ENCODE data around the gene P2RY12. TPM values are rescaled to one million over a fixed set of nuclear protein-coding genes. Genes with fewer than 3 reads are reported as not detected.

P2RY12 gene
- total and polyA plus RNA-seq, 2 of the 4 experiments (the other 2 are of a cell fraction): not detected

DNA sequence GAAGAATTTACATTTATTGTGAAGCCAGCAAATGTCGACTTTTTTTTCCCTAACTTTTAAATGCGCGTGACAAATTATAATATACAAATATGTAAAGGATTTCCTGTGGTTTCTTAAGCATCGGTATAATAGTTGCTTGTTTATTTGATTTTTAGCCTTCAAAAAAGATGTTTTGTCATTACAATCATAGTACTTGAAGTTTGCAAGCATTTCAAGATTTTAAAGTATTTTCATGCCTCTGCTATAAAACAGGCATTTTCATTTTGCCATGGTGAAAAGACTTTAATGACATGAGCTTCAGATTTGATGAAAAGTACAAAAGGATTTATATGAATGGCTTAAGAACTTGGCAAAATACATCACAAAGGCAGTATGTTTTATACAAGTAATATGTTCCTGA is 9.4 kb upstream of the P2RY12 start:
- Histone ChIP-seq H3K18ac (ENCODE audit: low read depth, low read length) (no peak overlapping the region), H3K4ac (ENCODE audit: low read depth, low read length) (no peak overlapping the region), H3K9me1 (ENCODE audit: insufficient read depth, low read length) (no peaks in the 10 kb centered on the region), H3K36me3 (ENCODE audit: control insufficient read depth, insufficient read depth, low read length) (no peaks in the 10 kb centered on the region), H3K4me2 (ENCODE audit: low read depth, low read length) (no peak overlapping the region), H2AFZ (replicated peaks; ENCODE audit: low read length, poor library complexity) (no peak overlapping the region), H2AK5ac (ENCODE audit: low read depth, low read length) (no peak overlapping the region), H3K4me1 (ENCODE audit: control insufficient read depth, insufficient read depth, low read length) (no peaks in the 10 kb centered on the region), H4K5ac (ENCODE audit: low read depth, low read length) (no peak overlapping the region), H2BK20ac (ENCODE audit: low read depth, low read length) (no peak overlapping the region), H3K27ac (ENCODE audit: insufficient read depth, low read length) (no peak overlapping the region), H2BK15ac (ENCODE audit: low read depth, low read length) (no peak overlapping the region), H2BK5ac (ENCODE audit: low read depth, low read length, poor library complexity, severe bottlenecking) (no peak overlapping the region), H3K14ac (replicated peaks; ENCODE audit: low read depth, low read length) (no peak overlapping the region), H4K91ac (ENCODE audit: insufficient read depth, low read depth, low read length) (no peak overlapping the region), H3K79me1 (ENCODE audit: low read depth in 1 of 2, low read length in 2 of 2) (no peaks in the 10 kb centered on the region), H2BK120ac (ENCODE audit: low read depth, low read length) (no peak overlapping the region), H2AK9ac (replicated peaks; ENCODE audit: low read depth, low read length, poor library complexity) (no peak overlapping the region), H4K8ac (ENCODE audit: low read depth in 2 of 2, low read length in 2 of 2) (no peak overlapping the region), H3K9me3 (ENCODE audit: control insufficient read depth, insufficient read depth, low read length) (no peaks in the 10 kb centered on the region), H3K4me3 (ENCODE audit: insufficient read depth, low read depth, low read length) (no peak overlapping the region), H3K27me3 (ENCODE audit: control insufficient read depth, insufficient read depth, low read length) (no peaks in the 10 kb centered on the region), H3K56ac (ENCODE audit: extremely low read depth, insufficient read depth, low read length) (no peak overlapping the region), H3K23ac (ENCODE audit: low read depth, low read length) (no peak overlapping the region), H3K9ac (ENCODE audit: low read depth, low read length) (no peak overlapping the region), H4K20me1 (ENCODE audit: insufficient read depth, low read length) (no peaks in the 10 kb centered on the region)
- POLR2A ChIA-PET (ENCODE audit: unreplicated experiment): no interaction called here
- no TSS peak for BruUV-seq (replicated peaks)
- in situ Hi-C loops (cut with MboI; ENCODE audit: low sequenced_read_pairs) (no loop called here), intact Hi-C loops (cut with micrococcal nuclease) (no loop called here), dilution Hi-C loops (cut with HindIII; ENCODE audit: low sequenced_read_pairs, unreplicated experiment) (no loop called here)
- ATAC-seq (ENCODE audit: low read depth) (no peak), DNase-seq (no peak)
- no CpG with 5 or more reads among the region's 4 CpGs for WGBS, 2 experiments (ENCODE audit: extremely low coverage in 2 of 2, insufficient read length in 1 of 2)
- no peak for TF ChIP-seq MAFK (IDR thresholded peaks at IDR 0.05; ENCODE audit: low read depth, low read length)
- TF ChIP-seq CEBPB (IDR thresholded peaks at IDR 0.05; ENCODE audit: low read depth, low read length): no peak
- TF ChIP-seq, protein P1, sequence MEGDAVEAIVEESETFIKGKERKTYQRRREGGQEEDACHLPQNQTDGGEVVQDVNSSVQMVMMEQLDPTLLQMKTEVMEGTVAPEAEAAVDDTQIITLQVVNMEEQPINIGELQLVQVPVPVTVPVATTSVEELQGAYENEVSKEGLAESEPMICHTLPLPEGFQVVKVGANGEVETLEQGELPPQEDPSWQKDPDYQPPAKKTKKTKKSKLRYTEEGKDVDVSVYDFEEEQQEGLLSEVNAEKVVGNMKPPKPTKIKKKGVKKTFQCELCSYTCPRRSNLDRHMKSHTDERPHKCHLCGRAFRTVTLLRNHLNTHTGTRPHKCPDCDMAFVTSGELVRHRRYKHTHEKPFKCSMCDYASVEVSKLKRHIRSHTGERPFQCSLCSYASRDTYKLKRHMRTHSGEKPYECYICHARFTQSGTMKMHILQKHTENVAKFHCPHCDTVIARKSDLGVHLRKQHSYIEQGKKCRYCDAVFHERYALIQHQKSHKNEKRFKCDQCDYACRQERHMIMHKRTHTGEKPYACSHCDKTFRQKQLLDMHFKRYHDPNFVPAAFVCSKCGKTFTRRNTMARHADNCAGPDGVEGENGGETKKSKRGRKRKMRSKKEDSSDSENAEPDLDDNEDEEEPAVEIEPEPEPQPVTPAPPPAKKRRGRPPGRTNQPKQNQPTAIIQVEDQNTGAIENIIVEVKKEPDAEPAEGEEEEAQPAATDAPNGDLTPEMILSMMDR (conservative IDR thresholded peaks at IDR 0.05; ENCODE audit: low read depth, low read length): no peak
- no peak for TF ChIP-seq RFX5 (IDR thresholded peaks at IDR 0.05; ENCODE audit: low read depth, low read length)
- TF ChIP-seq RAD21 (IDR thresholded peaks at IDR 0.05; ENCODE audit: low read length): no peak
- TF ChIP-seq NFE2L2 (IDR thresholded peaks at IDR 0.05; ENCODE audit: low read depth, low read length): no peak
- CTCF ChIA-PET: interaction anchor here (0.6 to 1.0 kb wide), 3 partner anchors 10 to 1802 kb away, joined by 3 to 5 read pairs (median 4); no protein-coding TSS in a partner anchor
